HG03439 (cell line): ENCODE measurements around the gene USP17L21.
"Not testable (repeated sequence)": the region's sequence is repeated elsewhere in the genome, so short reads cannot be mapped to it uniquely, and the experiment has no call there.

Experiments used
- ATAC-seq: cut with Tn5 transposase; IDR thresholded peaks from one replicate; pipeline ENCODE4 v1.9.1; 2021; ENCODE audit warnings: mild to moderate bottlenecking, moderate library complexity; ENCODE audit not compliant: unreplicated experiment

Gene USP17L21

GRCh38 chr4:9262572-9262971, at the start of gene USP17L21:
USP17L21 (plus strand) TSS chr4:9262872; CDS start chr4:9262872, 0 bp downstream.
- ATAC-seq = not testable (repeated sequence)

DNA sequence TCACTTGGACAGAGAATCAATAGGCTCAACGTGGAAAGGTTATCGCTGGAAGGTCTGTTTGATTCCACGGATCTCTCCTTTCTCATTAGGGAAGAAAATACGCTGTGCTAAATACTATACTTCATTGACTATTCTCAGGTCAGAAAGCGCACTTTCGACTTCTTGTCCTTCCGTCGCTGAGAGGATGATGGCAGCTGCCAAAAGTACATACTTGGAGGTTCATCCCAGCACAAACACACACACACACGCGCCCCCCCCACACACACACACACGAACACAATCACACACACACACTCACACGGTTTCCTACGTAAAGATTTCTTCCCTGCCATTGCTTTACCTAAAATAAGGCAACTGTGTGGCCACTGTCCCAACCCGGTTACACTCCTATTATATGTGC, 48.0 kb upstream of the USP17L21 start:
- ATAC-seq = not testable (repeated sequence)

GRCh38 chr4:9215105-9215504, 47.6 kb upstream of the USP17L21 start, which contains the start of gene USP17L11:
USP17L11 (plus strand) TSS chr4:9215405; CDS start chr4:9215405, 0 bp downstream.
- ATAC-seq = not testable (repeated sequence)

DNA sequence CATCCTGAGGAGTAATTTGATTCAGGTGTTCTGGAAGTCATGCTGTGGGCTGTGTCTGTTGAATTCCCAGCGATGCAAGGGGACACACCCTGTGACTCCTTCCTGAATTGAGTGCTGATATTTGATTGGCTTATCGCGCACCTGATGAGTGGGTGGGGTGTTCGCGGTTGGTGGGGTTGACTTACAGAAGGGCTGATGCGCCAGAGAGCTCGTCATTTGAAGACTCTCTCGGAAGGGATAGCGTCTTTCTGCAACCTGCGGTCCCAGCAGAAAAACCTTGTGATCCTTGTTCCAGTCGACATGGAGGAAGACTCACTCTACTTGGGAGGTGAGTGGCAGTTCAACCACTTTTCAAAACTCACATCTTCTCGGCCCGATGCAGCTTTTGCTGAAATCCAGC, 42.8 kb upstream of the USP17L21 start, which contains the start of gene USP17L12:
USP17L12 (plus strand) TSS at position 301 of the 400 bp plus-strand sequence; CDS start at position 301, 0 bp downstream.
- ATAC-seq = not testable (repeated sequence)

GRCh38 chr4:9224596-9224995, 38.1 kb upstream of the USP17L21 start, which contains the start of gene USP17L13:
USP17L13 (plus strand) TSS chr4:9224896; CDS start chr4:9224896, 0 bp downstream.
- not testable (repeated sequence) for ATAC-seq

DNA sequence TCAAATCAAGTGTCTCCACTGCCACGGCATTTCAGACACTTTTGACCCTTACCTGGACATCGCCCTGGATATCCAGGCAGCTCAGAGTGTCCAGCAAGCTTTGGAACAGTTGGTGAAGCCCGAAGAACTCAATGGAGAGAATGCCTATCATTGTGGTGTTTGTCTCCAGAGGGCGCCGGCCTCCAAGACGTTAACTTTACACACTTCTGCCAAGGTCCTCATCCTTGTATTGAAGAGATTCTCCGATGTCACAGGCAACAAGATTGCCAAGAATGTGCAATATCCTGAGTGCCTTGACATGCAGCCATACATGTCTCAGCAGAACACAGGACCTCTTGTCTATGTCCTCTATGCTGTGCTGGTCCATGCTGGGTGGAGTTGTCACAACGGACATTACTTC, 32.4 kb upstream of the USP17L21 start:
- ATAC-seq = not testable (repeated sequence)

DNA sequence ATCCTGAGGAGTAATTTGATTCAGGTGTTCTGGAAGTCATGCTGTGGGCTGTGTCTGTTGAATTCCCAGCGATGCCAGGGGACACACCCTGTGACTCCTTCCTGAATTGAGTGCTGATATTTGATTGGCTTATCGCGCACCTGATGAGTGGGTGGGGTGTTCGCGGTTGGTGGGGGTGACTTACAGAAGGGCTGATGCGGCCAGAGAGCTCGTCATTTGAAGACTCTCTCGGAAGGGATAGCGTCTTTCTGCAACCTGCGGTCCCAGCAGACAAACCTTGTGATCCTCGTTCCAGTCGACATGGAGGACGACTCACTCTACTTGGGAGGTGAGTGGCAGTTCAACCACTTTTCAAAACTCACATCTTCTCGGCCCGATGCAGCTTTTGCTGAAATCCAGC, 28.6 kb upstream of the USP17L21 start, which contains the start of gene USP17L15:
USP17L15 (plus strand) TSS at position 301 of the 400 bp plus-strand sequence; CDS start at position 301, 0 bp downstream.
- ATAC-seq = not testable (repeated sequence)

DNA sequence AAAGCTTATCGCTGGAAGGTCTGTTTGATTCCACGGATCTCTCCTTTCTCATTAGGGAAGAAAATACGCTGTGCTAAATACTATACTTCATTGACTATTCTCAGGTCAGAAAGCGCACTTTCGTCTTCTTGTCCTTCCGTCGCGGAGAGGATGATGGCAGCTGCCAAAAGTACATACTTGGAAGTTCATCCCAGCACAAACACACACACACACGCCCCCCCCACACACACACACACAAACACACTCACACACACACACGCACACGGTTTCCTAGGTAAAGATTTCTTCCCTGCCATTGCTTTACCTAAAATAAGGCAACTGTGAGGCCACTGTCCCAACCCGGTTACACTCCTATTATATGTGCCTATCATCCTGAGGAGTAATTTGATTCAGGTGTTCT, 24.2 kb upstream of the USP17L21 start:
- ATAC-seq = not testable (repeated sequence)

DNA sequence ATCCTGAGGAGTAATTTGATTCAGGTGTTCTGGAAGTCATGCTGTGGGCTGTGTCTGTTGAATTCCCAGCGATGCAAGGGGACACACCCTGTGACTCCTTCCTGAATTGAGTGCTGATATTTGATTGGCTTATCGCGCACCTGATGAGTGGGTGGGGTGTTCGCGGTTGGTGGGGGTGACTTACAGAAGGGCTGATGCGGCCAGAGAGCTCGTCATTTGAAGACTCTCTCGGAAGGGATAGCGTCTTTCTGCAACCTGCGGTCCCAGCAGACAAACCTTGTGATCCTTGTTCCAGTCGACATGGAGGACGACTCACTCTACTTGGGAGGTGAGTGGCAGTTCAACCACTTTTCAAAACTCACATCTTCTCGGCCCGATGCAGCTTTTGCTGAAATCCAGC, 19.1 kb upstream of the USP17L21 start, which contains the start of gene USP17L17:
USP17L17 (plus strand) TSS at position 301 of the 400 bp plus-strand sequence; CDS start at position 301, 0 bp downstream.
- ATAC-seq = not testable (repeated sequence)

DNA sequence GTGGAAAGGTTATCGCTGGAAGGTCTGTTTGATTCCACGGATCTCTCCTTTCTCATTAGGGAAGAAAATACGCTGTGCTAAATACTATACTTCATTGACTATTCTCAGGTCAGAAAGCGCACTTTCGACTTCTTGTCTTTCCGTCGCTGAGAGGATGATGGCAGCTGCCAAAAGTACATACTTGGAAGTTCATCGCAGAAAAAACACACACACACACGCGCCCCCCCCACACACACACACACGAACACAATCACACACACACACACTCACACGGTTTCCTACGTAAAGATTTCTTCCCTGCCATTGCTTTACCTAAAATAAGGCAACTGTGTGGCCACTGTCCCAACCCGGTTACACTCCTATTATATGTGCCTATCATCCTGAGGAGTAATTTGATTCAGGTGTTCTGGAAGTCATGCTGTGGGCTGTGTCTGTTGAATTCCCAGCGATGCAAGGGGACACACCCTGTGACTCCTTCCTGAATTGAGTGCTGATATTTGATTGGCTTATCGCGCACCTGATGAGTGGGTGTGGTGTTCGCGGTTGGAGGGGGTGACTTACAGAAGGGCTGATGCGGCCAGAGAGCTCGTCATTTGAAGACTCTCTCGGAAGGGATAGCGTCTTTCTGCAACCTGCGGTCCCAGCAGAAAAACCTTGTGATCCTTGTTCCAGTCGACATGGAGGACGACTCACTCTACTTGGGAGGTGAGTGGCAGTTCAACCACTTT, 14.6 kb upstream of the USP17L21 start, which contains the start of gene USP17L18:
USP17L18 (plus strand) TSS at position 678 of the 728 bp plus-strand sequence; CDS start at position 678, 0 bp downstream.
- ATAC-seq = not testable (repeated sequence)

DNA sequence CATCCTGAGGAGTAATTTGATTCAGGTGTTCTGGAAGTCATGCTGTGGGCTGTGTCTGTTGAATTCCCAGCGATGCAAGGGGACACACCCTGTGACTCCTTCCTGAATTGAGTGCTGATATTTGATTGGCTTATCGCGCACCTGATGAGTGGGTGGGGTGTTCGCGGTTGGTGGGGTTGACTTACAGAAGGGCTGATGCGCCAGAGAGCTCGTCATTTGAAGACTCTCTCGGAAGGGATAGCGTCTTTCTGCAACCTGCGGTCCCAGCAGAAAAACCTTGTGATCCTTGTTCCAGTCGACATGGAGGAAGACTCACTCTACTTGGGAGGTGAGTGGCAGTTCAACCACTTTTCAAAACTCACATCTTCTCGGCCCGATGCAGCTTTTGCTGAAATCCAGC, 9.6 kb upstream of the USP17L21 start, which contains the start of gene USP17L19:
USP17L19 (plus strand) TSS at position 301 of the 400 bp plus-strand sequence; CDS start at position 301, 0 bp downstream.
- ATAC-seq = not testable (repeated sequence)

- not testable (repeated sequence) for ATAC-seq
Observed at GRCh38 chr4:9257824-9258223, 4.8 kb upstream of the USP17L21 start, which contains the start of gene USP17L20. USP17L20 (plus strand) TSS chr4:9258124; CDS start chr4:9258124, 0 bp downstream.

DNA sequence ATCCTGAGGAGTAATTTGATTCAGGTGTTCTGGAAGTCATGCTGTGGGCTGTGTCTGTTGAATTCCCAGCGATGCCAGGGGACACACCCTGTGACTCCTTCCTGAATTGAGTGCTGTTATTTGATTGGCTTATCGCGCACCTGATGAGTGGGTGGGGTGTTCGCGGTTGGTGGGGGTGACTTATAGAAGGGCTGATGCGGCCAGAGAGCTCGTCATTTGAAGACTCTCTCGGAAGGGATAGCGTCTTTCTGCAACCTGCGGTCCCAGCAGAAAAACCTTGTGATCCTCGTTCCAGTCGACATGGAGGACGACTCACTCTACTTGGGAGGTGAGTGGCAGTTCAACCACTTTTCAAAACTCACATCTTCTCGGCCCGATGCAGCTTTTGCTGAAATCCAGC, 4.6 kb downstream of the USP17L21 start, which contains the start of gene USP17L22:
USP17L22 (plus strand) TSS at position 301 of the 400 bp plus-strand sequence; CDS start at position 301, 0 bp downstream.
- ATAC-seq = not testable (repeated sequence)

DNA sequence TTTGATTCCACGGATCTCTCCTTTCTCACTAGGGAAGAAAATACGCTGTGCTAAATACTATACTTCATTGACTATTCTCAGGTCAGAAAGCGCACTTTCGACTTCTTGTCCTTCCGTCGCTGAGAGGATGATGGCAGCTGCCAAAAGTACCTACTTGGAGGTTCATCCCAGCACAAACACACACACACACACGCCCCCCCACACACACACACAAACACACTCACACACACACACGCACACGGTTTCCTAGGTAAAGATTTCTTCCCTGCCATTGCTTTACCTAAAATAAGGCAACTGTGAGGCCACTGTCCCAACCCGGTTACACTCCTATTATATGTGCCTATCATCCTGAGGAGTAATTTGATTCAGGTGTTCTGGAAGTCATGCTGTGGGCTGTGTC, 9.0 kb downstream of the USP17L21 start:
- ATAC-seq = not testable (repeated sequence)
